GM12891 (cell line): ENCODE data around the gene M6PR.

Source experiments
- DNase-seq: peaks from one replicate; pipeline ENCODE4 v3.0.0; 2011; ENCODE audit warnings: low spot score; ENCODE audit not compliant: insufficient read length
- FAIRE-seq: peaks from 2 replicates; lab custom pipeline; 2011; peaks lifted over from hg19 to GRCh38; lab: Jason Lieb, UNC
- PAX5 ChIP-seq: IDR thresholded peaks from 2 replicates; pipeline ENCODE4 v1.6.1; 2011; ENCODE audit warnings: low read length, moderate library complexity, mild to moderate bottlenecking; ENCODE audit not compliant: insufficient read depth, severe bottlenecking
- POLR2A ChIP-seq: IDR thresholded peaks from 2 replicates; pipeline ENCODE4 v1.6.1; 2011; ENCODE audit warnings: low read depth, low read length, control low read depth
- POLR2AphosphoS5 ChIP-seq: IDR thresholded peaks from 2 replicates; pipeline ENCODE4 v1.6.1; 2011; ENCODE audit warnings: low read depth, low read length, control low read depth
- POU2F2 ChIP-seq: IDR thresholded peaks from 2 replicates; pipeline ENCODE4 v1.6.1; 2011; ENCODE audit warnings: low read depth, mild to moderate bottlenecking, control low read depth, low read length, moderate library complexity
- SPI1 ChIP-seq: IDR thresholded peaks from 2 replicates; pipeline ENCODE4 v1.6.1; 2011; ENCODE audit warnings: low read depth, low read length, control low read depth
- TAF1 ChIP-seq: IDR thresholded peaks from 2 replicates; pipeline ENCODE4 v1.6.1; 2011; ENCODE audit warnings: low read depth, low read length, control low read depth

Gene M6PR

GRCh38 chr12:8985213-8985754, 35.8 kb upstream of the M6PR start:
- no peak for FAIRE-seq
- TF ChIP-seq TAF1, result no peak
- TF ChIP-seq POLR2AphosphoS5, result no peak
- no peak for DNase-seq

DNA sequence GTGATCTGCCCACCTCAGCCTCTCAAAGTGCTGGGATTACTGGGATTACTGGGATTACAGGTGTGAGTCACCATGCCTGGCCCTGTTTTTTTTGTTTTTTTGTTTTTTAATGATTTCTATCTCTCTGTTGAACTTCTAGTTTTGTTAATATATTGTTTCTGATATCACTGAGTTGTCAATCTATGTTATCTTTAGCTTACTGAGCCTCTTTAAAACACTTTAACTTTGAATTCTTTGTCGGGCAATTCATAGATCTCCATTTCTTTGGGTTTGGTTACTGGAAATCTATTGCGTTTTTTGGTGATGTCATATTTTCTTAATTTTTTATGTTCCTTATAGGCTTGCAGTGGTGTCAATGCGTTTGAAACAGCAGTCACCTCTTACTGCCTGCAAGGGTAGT, 30.7 kb upstream of the M6PR start:
- no peak for TF ChIP-seq POU2F2
- no peak for TF ChIP-seq POLR2AphosphoS5
- TF ChIP-seq POLR2A, result no peak
- TF ChIP-seq TAF1, result no peak
- no peak for TF ChIP-seq PAX5
- TF ChIP-seq SPI1, result no peak
- DNase-seq (no peak), FAIRE-seq (no peak)

DNA sequence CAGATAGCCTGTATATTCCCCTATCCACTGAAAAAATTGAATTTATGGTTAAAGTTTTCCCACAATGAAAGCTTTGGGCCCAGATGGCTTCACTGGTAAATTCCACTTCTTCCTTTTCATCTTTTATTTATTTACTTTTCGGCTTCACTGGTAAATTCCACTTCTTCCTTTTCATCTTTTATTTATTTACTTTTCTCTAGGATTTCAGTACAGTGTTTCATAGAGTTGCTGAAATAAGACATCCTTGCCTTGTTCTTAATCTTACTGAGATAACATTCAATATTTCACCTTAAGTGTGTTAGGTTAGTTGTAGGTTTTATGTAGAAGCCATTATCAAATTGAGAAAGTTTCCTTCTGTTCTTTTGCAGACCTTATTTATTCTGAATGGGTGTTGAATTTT, 21.0 kb upstream of the M6PR start:
- no peak for DNase-seq
- no peak for FAIRE-seq
- TF ChIP-seq SPI1 (no peak), POLR2AphosphoS5 (no peak), POLR2A (no peak), POU2F2 (no peak), PAX5 (no peak), TAF1 (no peak)

GRCh38 chr12:8969861-8970411, 20.5 kb upstream of the M6PR start:
- DNase-seq, result no peak
- no peak for TF ChIP-seq TAF1
- TF ChIP-seq POLR2A, result no peak
- no peak for TF ChIP-seq PAX5
- no peak for TF ChIP-seq POLR2AphosphoS5
- no peak for TF ChIP-seq SPI1
- TF ChIP-seq POU2F2, result no peak
- no peak for FAIRE-seq

GRCh38 chr12:8968761-8969160, 19.3 kb upstream of the M6PR start:
- TF ChIP-seq PAX5 (no peak), POLR2A (no peak), POU2F2 (no peak), TAF1 (no peak), POLR2AphosphoS5 (no peak), SPI1 (no peak)
- FAIRE-seq (no peak), DNase-seq (no peak)

- FAIRE-seq (no peak), DNase-seq (no peak)
- TF ChIP-seq POU2F2 (no peak), TAF1 (no peak), PAX5 (no peak), POLR2A (no peak), SPI1 (no peak)
These were observed 10.7 kb upstream of the M6PR start for GRCh38 chr12:8960176-8960575.

DNA sequence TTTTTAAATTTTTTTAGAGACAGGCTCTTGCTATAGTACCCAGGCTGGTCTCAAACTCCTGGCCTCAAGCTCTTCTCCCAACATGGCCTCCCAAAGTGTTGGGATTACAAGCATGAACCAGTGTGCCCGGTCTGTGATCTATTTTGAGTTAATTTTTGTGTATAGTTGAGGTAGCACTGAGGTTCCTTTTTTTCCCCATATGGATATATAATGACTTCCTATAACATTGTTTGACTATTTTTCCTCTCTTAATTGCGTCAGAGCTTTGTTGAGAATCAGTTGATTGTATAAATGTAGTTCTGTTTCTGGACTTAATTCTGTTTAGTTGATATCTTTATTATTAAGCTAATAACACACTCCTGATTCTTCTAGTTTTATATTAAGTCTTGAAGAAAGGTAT, 8.6 kb upstream of the M6PR start:
- TF ChIP-seq PAX5, result no peak
- TF ChIP-seq TAF1, result no peak
- no peak for TF ChIP-seq POU2F2
- TF ChIP-seq SPI1, result no peak
- no peak for FAIRE-seq

GRCh38 chr12:8957561-8957960, 8.1 kb upstream of the M6PR start:
- TF ChIP-seq POLR2A (no peak), TAF1 (no peak), POLR2AphosphoS5 (no peak), SPI1 (no peak), POU2F2 (no peak), PAX5 (no peak)
- no peak for FAIRE-seq

More for the DNA sequence above, 8.6 kb upstream of the M6PR start:
- DNase-seq, result no peak

GRCh38 chr12:8956772-8957171, 7.3 kb upstream of the M6PR start:
- TF ChIP-seq POLR2AphosphoS5, result no peak
- no peak for TF ChIP-seq POU2F2
- no peak for TF ChIP-seq TAF1
- no peak for TF ChIP-seq POLR2A
- TF ChIP-seq PAX5, result no peak
- TF ChIP-seq SPI1, result no peak
- no peak for FAIRE-seq
- no peak for DNase-seq

More at GRCh38 chr12:8957561-8957960, 8.1 kb upstream of the M6PR start:
- no peak for DNase-seq

DNA sequence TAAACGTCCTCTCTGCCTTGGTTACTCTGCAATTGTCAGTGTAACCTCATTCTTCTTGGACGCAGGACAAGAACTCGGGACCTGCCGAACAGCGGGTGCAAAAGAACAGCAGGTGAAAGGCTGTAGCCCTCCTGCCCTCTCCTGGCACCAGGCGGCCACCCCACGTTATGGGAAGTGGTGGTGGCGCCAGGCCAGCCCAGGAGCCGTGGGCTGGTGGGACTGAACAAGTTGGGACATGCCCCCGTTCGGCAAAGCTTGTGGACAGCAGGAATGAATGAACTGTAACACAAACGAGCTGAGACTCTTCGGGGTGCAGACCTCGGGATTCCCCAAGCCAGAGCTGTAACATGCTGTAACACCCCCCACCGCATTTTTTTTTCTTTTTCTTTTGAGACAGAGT, 6.6 kb upstream of the M6PR start:
- FAIRE-seq (no peak), DNase-seq (no peak)
- TF ChIP-seq SPI1 (no peak), POLR2AphosphoS5 (no peak), POLR2A (no peak), PAX5 (no peak), TAF1 (no peak), POU2F2 (no peak)
